Measurements from ENCODE around the gene FLNB.
A peak's percentile ranks its signal among the peaks of the same experiment; 100 is the strongest.

DNA sequence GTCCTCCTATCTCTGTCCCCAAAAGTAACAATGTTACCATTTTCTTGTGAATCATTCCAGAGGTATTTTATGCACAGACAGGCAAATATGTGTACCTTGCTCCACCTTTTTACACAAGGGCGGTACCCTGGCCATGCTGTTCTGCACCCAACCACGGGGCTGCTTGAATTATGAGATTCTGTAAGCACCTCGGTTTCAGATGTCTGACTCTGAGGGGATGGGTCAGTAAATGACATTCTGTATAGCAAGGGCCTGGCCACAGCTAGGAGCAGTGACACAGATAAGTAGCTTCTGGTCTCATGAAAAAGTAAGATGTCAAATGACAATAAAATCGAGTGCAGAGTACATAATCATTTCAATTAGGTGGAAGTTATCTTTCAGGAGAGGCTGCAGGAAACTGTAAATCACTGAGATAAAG, 30.4 kb upstream of the FLNB start:
- TF ChIP-seq, protein P1, sequence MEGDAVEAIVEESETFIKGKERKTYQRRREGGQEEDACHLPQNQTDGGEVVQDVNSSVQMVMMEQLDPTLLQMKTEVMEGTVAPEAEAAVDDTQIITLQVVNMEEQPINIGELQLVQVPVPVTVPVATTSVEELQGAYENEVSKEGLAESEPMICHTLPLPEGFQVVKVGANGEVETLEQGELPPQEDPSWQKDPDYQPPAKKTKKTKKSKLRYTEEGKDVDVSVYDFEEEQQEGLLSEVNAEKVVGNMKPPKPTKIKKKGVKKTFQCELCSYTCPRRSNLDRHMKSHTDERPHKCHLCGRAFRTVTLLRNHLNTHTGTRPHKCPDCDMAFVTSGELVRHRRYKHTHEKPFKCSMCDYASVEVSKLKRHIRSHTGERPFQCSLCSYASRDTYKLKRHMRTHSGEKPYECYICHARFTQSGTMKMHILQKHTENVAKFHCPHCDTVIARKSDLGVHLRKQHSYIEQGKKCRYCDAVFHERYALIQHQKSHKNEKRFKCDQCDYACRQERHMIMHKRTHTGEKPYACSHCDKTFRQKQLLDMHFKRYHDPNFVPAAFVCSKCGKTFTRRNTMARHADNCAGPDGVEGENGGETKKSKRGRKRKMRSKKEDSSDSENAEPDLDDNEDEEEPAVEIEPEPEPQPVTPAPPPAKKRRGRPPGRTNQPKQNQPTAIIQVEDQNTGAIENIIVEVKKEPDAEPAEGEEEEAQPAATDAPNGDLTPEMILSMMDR (IDR thresholded peaks at IDR 0.05), result peak in 2 of 5 experiments; percentile 56 to 70
- TF ChIP-seq POLR2A (IDR thresholded peaks at IDR 0.05) (no peak), EP300 (IDR thresholded peaks at IDR 0.05; ENCODE audit: low read depth) (no peak)
